Measurements from ENCODE around the gene POLN.
"Not testable (repeated sequence)": the region's sequence is repeated elsewhere in the genome, so short reads cannot be mapped to it uniquely, and the experiment has no call there.

Gene POLN

DNA sequence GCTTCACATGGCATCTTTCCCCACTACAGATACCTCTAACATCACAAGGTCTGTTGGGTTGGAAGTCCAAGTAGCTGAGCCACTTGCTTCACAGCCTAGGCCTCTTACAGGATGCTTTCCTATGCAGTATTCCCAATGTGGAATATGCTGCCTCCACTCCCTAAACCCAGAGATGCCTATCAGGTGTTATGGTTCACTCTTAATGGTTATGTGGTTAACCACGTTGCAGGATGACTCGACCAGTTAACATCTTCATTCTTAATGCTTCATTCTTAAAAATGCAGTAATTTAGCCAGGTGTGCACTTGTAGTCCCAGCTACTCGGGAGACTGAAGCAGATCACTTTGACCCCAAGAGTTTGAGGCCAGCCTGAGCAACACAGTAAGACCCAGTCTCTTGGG is 24.2 kb downstream of the POLN start (continued):
- no peak for TF ChIP-seq ZFP30 (CRISPR knock-in tag; IDR thresholded peaks at IDR 0.05)
- TF ChIP-seq ZNF8 (CRISPR knock-in tag; IDR thresholded peaks at IDR 0.05) = no peak
- no peak for TF ChIP-seq SNAI2 (CRISPR knock-in tag; IDR thresholded peaks at IDR 0.05)
- TF ChIP-seq, protein P1, sequence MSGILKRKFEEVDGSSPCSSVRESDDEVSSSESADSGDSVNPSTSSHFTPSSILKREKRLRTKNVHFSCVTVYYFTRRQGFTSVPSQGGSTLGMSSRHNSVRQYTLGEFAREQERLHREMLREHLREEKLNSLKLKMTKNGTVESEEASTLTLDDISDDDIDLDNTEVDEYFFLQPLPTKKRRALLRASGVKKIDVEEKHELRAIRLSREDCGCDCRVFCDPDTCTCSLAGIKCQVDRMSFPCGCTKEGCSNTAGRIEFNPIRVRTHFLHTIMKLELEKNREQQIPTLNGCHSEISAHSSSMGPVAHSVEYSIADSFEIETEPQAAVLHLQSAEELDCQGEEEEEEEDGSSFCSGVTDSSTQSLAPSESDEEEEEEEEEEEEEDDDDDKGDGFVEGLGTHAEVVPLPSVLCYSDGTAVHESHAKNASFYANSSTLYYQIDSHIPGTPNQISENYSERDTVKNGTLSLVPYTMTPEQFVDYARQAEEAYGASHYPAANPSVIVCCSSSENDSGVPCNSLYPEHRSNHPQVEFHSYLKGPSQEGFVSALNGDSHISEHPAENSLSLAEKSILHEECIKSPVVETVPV (CRISPR knock-in tag; IDR thresholded peaks at IDR 0.05) = no peak
- TF ChIP-seq CSDC2 (CRISPR knock-in tag; IDR thresholded peaks at IDR 0.05) = no peak
- no peak for TF ChIP-seq ESRRG (CRISPR knock-in tag; IDR thresholded peaks at IDR 0.05)

DNA sequence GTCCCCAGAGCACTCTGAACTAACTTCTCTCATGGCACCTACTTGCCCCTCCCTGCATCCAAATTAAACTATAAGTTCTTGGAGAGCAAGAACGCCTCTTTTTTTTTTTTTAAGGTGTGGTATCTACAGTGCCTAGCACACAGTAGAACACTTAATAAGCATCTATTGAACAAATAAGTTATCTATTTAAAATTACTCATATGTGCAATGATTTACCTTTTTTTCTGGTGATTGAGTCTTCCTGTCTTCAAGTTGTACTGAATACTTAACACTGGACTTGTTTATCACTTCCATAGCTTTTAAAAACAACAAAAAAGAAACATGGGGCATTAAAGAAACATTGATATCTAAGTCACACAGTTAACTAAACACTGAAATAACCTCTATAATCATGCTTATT is 29.1 kb downstream of the POLN start:
- no peak for ATAC-seq
- no peak for TF ChIP-seq RARB (CRISPR knock-in tag; IDR thresholded peaks at IDR 0.05)
- TF ChIP-seq GLIS3 (CRISPR knock-in tag; IDR thresholded peaks at IDR 0.05) = no peak
- TF ChIP-seq ZNF70 (CRISPR knock-in tag; IDR thresholded peaks at IDR 0.05) = no peak
- no peak for TF ChIP-seq ZC3H10 (CRISPR knock-in tag; IDR thresholded peaks at IDR 0.05)
- TF ChIP-seq ISL1 (CRISPR knock-in tag; IDR thresholded peaks at IDR 0.05) = no peak
- TF ChIP-seq, protein P2, sequence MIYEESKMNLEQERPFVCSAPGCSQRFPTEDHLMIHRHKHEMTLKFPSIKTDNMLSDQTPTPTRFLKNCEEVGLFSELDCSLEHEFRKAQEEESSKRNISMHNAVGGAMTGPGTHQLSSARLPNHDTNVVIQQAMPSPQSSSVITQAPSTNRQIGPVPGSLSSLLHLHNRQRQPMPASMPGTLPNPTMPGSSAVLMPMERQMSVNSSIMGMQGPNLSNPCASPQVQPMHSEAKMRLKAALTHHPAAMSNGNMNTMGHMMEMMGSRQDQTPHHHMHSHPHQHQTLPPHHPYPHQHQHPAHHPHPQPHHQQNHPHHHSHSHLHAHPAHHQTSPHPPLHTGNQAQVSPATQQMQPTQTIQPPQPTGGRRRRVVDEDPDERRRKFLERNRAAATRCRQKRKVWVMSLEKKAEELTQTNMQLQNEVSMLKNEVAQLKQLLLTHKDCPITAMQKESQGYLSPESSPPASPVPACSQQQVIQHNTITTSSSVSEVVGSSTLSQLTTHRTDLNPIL (CRISPR knock-in tag; IDR thresholded peaks at IDR 0.05; ENCODE audit: low read depth) = no peak
- TF ChIP-seq, protein P3, sequence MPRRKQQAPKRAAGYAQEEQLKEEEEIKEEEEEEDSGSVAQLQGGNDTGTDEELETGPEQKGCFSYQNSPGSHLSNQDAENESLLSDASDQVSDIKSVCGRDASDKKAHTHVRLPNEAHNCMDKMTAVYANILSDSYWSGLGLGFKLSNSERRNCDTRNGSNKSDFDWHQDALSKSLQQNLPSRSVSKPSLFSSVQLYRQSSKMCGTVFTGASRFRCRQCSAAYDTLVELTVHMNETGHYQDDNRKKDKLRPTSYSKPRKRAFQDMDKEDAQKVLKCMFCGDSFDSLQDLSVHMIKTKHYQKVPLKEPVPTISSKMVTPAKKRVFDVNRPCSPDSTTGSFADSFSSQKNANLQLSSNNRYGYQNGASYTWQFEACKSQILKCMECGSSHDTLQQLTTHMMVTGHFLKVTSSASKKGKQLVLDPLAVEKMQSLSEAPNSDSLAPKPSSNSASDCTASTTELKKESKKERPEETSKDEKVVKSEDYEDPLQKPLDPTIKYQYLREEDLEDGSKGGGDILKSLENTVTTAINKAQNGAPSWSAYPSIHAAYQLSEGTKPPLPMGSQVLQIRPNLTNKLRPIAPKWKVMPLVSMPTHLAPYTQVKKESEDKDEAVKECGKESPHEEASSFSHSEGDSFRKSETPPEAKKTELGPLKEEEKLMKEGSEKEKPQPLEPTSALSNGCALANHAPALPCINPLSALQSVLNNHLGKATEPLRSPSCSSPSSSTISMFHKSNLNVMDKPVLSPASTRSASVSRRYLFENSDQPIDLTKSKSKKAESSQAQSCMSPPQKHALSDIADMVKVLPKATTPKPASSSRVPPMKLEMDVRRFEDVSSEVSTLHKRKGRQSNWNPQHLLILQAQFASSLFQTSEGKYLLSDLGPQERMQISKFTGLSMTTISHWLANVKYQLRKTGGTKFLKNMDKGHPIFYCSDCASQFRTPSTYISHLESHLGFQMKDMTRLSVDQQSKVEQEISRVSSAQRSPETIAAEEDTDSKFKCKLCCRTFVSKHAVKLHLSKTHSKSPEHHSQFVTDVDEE (CRISPR knock-in tag; IDR thresholded peaks at IDR 0.05) = no peak
- TF ChIP-seq ZFP3 (CRISPR knock-in tag; IDR thresholded peaks at IDR 0.05) = no peak
- TF ChIP-seq PPARA (CRISPR knock-in tag; IDR thresholded peaks at IDR 0.05; ENCODE audit: borderline replicate concordance) = no peak
- TF ChIP-seq ZFP30 (CRISPR knock-in tag; IDR thresholded peaks at IDR 0.05) = no peak
- TF ChIP-seq CSDC2 (CRISPR knock-in tag; IDR thresholded peaks at IDR 0.05) = no peak
- no peak for TF ChIP-seq ZNF565 (CRISPR knock-in tag; conservative IDR thresholded peaks at IDR 0.05; ENCODE audit: low read depth)
- no peak for TF ChIP-seq TOX (CRISPR knock-in tag; IDR thresholded peaks at IDR 0.05; ENCODE audit: borderline replicate concordance)
- TF ChIP-seq SNAI2 (CRISPR knock-in tag; IDR thresholded peaks at IDR 0.05) = no peak
- TF ChIP-seq, protein P4, sequence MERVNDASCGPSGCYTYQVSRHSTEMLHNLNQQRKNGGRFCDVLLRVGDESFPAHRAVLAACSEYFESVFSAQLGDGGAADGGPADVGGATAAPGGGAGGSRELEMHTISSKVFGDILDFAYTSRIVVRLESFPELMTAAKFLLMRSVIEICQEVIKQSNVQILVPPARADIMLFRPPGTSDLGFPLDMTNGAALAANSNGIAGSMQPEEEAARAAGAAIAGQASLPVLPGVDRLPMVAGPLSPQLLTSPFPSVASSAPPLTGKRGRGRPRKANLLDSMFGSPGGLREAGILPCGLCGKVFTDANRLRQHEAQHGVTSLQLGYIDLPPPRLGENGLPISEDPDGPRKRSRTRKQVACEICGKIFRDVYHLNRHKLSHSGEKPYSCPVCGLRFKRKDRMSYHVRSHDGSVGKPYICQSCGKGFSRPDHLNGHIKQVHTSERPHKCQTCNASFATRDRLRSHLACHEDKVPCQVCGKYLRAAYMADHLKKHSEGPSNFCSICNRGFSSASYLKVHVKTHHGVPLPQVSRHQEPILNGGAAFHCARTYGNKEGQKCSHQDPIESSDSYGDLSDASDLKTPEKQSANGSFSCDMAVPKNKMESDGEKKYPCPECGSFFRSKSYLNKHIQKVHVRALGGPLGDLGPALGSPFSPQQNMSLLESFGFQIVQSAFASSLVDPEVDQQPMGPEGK (CRISPR knock-in tag; IDR thresholded peaks at IDR 0.05; ENCODE audit: borderline replicate concordance) = no peak

DNA sequence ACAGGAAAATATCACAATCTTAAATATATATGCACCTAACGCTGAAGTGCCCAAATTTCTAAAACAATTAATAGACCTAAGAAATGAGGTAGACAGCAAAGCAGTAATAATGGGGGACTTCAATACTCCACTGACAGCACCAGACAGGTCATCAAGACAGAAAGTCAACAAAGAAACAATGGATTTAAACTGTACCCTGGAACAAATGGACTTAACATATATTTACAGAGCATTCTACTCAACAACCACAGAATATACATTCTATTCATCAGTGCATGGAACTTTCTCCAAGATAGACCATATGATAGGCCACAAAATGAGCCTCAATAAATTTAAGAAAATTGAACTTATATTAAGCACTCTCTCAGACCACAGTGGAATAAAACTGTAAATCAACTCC is 39.1 kb downstream of the POLN start:
- ATAC-seq = not testable (repeated sequence)

DNA sequence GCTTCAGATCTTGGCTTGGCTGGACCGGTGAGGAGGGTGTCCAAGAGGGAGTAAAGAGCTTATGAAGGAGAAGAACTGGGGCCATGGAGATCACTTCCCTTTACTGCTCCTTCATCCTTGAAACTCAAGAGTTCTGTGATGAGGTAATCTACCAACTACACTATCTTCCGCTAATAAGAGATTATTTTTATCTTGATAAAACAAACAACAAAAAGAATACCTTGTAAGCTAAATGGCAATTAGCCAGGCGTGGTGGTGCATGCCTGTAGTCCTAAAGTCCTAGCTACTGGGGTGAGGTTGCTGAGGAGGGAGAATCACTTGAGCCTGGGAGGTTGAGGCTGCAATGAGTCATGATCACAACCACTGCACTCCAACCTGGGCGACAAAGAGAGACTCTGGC is 47.4 kb downstream of the POLN start:
- TF ChIP-seq, protein P2 (CRISPR knock-in tag; IDR thresholded peaks at IDR 0.05; ENCODE audit: low read depth) = no peak
- TF ChIP-seq CSDC2 (CRISPR knock-in tag; IDR thresholded peaks at IDR 0.05) = no peak
- TF ChIP-seq, protein P5, sequence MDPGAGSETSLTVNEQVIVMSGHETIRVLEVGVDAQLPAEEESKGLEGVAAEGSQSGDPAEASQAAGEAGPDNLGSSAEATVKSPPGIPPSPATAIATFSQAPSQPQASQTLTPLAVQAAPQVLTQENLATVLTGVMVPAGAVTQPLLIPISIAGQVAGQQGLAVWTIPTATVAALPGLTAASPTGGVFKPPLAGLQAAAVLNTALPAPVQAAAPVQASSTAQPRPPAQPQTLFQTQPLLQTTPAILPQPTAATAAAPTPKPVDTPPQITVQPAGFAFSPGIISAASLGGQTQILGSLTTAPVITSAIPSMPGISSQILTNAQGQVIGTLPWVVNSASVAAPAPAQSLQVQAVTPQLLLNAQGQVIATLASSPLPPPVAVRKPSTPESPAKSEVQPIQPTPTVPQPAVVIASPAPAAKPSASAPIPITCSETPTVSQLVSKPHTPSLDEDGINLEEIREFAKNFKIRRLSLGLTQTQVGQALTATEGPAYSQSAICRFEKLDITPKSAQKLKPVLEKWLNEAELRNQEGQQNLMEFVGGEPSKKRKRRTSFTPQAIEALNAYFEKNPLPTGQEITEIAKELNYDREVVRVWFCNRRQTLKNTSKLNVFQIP (CRISPR knock-in tag; IDR thresholded peaks at IDR 0.05; ENCODE audit: borderline replicate concordance, low read depth) = no peak
- TF ChIP-seq PPARA (CRISPR knock-in tag; IDR thresholded peaks at IDR 0.05; ENCODE audit: borderline replicate concordance) = no peak
- no peak for TF ChIP-seq TCF4 (CRISPR knock-in tag; IDR thresholded peaks at IDR 0.05; ENCODE audit: borderline replicate concordance)
- TF ChIP-seq, protein P3 (CRISPR knock-in tag; IDR thresholded peaks at IDR 0.05) = no peak
- no peak for TF ChIP-seq ZNF565 (CRISPR knock-in tag; conservative IDR thresholded peaks at IDR 0.05; ENCODE audit: low read depth)
- no peak for TF ChIP-seq ZFP30 (CRISPR knock-in tag; IDR thresholded peaks at IDR 0.05)

More for the DNA sequence above, 47.4 kb downstream of the POLN start:
- ATAC-seq = no peak

All from SK-N-SH treated with all-trans-retinoic acid at 6 μM for 48 hours (cell line).